ENCODE results near the gene MYMK. TPM values are rescaled to one million over a fixed set of nuclear protein-coding genes. Genes with fewer than 3 reads are reported as not detected.
"Not testable (repeated sequence)": the region's sequence is repeated elsewhere in the genome, so short reads cannot be mapped to it uniquely, and the experiment has no call there.

Gene MYMK
- total RNA-seq, 4 donors from 2014 or later = not detected

DNA sequence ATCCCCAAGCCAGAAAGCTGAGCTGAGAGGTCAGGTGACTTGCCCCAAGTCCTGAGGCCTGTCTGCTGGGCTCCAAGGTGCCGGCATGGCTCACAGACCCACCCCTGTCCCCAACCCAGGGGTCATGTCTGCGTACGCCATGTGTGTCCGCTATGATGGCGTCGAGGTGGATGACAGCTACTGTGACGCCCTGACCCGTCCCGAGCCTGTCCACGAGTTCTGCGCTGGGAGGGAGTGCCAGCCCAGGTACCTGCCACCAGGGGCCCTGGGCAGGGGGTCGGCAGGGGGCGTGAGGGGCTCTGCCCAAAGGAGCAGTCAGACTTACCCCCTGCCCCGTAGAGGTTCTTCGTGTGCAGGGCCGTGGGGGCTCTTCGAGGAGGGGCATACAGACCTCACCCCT, 42.1 kb upstream of the MYMK start:
- no peaks in the 10 kb centered on the region for H3K36me3 ChIP-seq
- WGBS, 2 donors (ENCODE audit: low coverage in 1 of 2) = 82% methylated on average over 4 of the region's 17 CpGs; no CpG with 5 or more reads in 1 of the 2 donors
- no peak for ATAC-seq
- TF ChIP-seq POLR2A (IDR thresholded peaks at IDR 0.05) = no peak
- TF ChIP-seq, protein P1, sequence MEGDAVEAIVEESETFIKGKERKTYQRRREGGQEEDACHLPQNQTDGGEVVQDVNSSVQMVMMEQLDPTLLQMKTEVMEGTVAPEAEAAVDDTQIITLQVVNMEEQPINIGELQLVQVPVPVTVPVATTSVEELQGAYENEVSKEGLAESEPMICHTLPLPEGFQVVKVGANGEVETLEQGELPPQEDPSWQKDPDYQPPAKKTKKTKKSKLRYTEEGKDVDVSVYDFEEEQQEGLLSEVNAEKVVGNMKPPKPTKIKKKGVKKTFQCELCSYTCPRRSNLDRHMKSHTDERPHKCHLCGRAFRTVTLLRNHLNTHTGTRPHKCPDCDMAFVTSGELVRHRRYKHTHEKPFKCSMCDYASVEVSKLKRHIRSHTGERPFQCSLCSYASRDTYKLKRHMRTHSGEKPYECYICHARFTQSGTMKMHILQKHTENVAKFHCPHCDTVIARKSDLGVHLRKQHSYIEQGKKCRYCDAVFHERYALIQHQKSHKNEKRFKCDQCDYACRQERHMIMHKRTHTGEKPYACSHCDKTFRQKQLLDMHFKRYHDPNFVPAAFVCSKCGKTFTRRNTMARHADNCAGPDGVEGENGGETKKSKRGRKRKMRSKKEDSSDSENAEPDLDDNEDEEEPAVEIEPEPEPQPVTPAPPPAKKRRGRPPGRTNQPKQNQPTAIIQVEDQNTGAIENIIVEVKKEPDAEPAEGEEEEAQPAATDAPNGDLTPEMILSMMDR (IDR thresholded peaks at IDR 0.05) = no peak
- H3K27me3 ChIP-seq = peaks cover 3% of the 10 kb centered on the region
- peak overlapping the region in 2 of 4 donors; percentile 80 to 85 for H3K27ac ChIP-seq
- H3K4me3 ChIP-seq = no peak overlapping the region
- H3K4me1 ChIP-seq = peaks cover 0 to 35% (median 14%) of the 10 kb centered on the region in 3 donors
- H3K9me3 ChIP-seq = no peaks in the 10 kb centered on the region

DNA sequence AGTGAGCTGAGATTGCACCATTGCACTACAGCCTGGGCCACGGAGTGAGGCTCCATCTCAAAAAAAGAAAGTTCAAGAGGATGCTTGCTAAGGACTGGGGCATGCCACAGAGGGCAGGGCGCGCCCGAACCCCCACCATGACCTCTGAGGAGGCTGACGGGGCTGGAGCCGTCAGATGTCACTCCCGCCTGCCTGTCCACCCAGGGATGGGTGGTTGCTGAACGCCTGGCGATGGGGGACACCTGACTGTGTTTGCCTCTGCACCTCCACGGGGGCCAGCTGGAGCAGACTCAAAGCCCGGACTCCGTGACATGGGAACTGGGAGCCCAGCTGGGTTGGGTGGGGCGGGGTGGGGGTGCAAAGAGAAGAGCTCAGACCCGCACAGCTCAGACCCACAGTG, 41.6 kb upstream of the MYMK start:
- Histone ChIP-seq H3K9me3 (no peaks in the 10 kb centered on the region), H3K27ac (peak overlapping the region in 3 of 4 donors; percentile 72 to 85 (median 80)), H3K36me3 (no peaks in the 10 kb centered on the region), H3K4me3 (no peak overlapping the region), H3K4me1 (peaks cover 0 to 35% (median 14%) of the 10 kb centered on the region in 3 donors), H3K27me3 (peaks cover 7% of the 10 kb centered on the region)
- TF ChIP-seq, protein P1 (IDR thresholded peaks at IDR 0.05) = no peak
- TF ChIP-seq EP300 (IDR thresholded peaks at IDR 0.05) (no peak), POLR2AphosphoS5 (IDR thresholded peaks at IDR 0.05) (no peak), POLR2A (IDR thresholded peaks at IDR 0.05) (no peak)
- WGBS, 2 donors (ENCODE audit: low coverage in 1 of 2) = 95 to 100% methylated on average over 1 to 4 of the region's 14 CpGs
- ATAC-seq = no peak

DNA sequence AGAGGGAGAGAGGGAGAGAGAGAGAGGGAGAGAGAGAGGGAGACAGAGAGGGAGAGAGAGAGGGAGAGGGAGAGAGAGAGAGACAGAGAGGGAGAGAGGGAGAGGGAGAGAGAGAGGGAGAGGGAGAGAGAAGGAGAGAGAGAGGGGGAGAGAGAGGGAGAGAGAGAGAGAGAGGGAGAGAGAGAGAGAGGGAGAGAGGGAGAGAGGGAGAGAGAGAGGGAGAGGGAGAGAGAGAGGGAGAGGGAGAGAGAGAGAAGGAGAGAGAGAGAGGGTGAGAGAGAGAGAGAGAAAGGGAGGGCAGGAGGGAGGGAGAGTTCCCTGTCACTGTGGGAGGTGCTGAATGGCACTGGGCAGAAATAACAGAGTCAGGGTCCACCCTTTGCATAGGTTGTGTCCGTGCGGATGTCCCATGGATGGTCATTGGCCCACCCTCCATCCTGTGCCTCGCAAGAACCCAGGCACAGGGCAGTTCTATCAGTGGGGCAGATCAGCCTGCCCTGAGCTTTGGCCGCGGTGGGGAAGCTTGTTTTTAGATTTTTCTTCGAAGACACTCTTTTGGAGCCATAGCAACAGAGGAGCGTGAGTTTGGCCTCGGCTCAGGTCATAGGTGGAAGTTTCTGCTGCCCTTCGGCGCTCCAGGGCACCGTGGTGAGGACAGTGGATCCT, 39.8 kb upstream of the MYMK start:
- Histone ChIP-seq H3K36me3 (no peaks in the 10 kb centered on the region), H3K27ac (peak overlapping the region in 3 of 4 donors; percentile 72 to 85 (median 80)), H3K4me3 (no peak overlapping the region), H3K27me3 (peaks cover 12% of the 10 kb centered on the region), H3K4me1 (peaks cover 0 to 53% (median 20%) of the 10 kb centered on the region in 3 donors), H3K9me3 (no peaks in the 10 kb centered on the region)
- TF ChIP-seq, protein P1 (IDR thresholded peaks at IDR 0.05) = no peak
- TF ChIP-seq EP300 (IDR thresholded peaks at IDR 0.05) (no peak), POLR2AphosphoS5 (IDR thresholded peaks at IDR 0.05) (no peak), POLR2A (IDR thresholded peaks at IDR 0.05) (no peak)
- WGBS, 2 donors (ENCODE audit: low coverage in 1 of 2) = 67 to 77% methylated on average over 2 to 10 of the region's 11 CpGs
- ATAC-seq = no peak

DNA sequence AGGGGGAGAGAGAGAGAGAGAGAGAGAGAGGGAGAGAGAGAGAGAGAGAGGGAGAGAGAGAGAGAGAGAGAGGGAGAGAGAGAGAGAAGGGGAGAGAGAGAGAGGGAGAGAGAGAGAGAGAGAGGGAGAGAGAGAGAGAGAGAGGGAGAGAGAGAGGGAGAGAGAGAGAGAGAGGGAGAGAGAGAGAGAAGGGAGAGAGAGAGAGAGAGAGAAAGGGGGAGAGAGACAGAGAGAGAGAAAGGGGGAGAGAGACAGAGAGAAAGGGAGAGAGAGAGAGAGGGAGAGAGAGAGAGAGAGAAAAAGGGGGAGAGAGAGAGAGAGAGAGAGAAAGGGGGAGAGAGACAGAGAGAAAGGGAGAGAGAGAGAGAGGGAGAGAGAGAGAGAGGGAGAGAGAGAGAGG, 39.1 kb upstream of the MYMK start:
- peak overlapping the region in 3 of 4 donors; percentile 49 to 80 (median 74) for H3K27ac ChIP-seq
- not testable (repeated sequence) for ATAC-seq
- H3K4me1 ChIP-seq = peaks cover 0 to 60% (median 20%) of the 10 kb centered on the region in 3 donors

DNA sequence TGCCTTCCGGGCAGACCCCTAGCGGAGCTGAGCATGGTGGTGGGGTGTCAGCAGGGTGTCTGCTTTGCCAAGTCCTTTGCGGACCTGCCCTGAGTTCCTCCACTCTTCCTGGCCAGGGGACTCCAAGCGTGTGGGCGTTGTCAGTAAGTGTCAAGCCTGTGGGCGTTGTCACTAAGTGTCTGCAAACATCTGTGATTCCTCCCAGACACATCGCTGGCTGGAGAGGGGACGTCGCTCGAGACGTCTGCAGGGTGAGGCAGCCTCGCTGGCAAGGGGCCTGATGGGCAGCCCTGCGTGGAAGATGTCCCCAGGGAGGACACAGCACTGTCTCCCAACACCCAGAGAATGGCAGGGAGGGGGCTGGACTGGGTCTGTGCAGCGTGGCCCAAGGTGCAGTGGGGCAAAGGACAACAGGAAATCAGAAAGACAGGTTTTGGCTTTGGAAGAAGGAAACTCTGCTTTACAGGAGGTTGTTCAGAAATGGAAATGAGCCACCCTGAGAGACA, 38.6 kb upstream of the MYMK start:
- Histone ChIP-seq H3K27ac (peak overlapping the region in 3 of 4 donors; percentile 49 to 80 (median 74)), H3K27me3 (peaks cover 12% of the 10 kb centered on the region), H3K9me3 (no peaks in the 10 kb centered on the region), H3K4me1 (peaks cover 0 to 64% (median 25%) of the 10 kb centered on the region in 3 donors), H3K4me3 (no peak overlapping the region), H3K36me3 (no peaks in the 10 kb centered on the region)
- 0% methylated on average over 1 of the region's 14 CpGs; no CpG with 5 or more reads in 1 of the 2 donors for whole genome bisulfite sequencing, 2 donors (ENCODE audit: low coverage in 1 of 2)
- ATAC-seq = peak; percentile 72
- TF ChIP-seq, protein P1 (IDR thresholded peaks at IDR 0.05) = no peak
- TF ChIP-seq POLR2AphosphoS5 (IDR thresholded peaks at IDR 0.05) = peak; percentile 47

More for the DNA sequence above, 39.1 kb upstream of the MYMK start:
- H3K36me3 ChIP-seq, H3K4me3 ChIP-seq, H3K9me3 ChIP-seq: not testable (repeated sequence)
- H3K27me3 ChIP-seq = peaks cover 12% of the 10 kb centered on the region
